ENCODE measurements around the gene CPNE6. TPM values are rescaled to one million over a fixed set of nuclear protein-coding genes. Genes with fewer than 3 reads are reported as not detected.
A peak's percentile ranks its signal among the peaks of the same experiment; 100 is the strongest.

Gene CPNE6
- total RNA-seq, 1 donor from 2014 or later = not detected

- Histone ChIP-seq H3K27me3 (ENCODE audit: control insufficient read depth, insufficient read depth, low read length) (peaks cover 8% of the 10 kb centered on the region), H3K36me3 (ENCODE audit: control insufficient read depth, insufficient read depth, low read length) (no peaks in the 10 kb centered on the region), H3K4me3 (ENCODE audit: low read depth, low read length) (peak overlapping the region; percentile 45)
- TF ChIP-seq CTCF (IDR thresholded peaks at IDR 0.05; ENCODE audit: insufficient read depth, low read length, severe bottlenecking) = no peak
- FAIRE-seq = no peak
- DNase-seq (ENCODE audit: low read depth) = no peak
These were observed 10.4 kb downstream of the CPNE6 start for GRCh38 chr14:24081739-24082211.

- no peak for TF ChIP-seq CTCF (IDR thresholded peaks at IDR 0.05; ENCODE audit: insufficient read depth, low read length, severe bottlenecking)
- no peaks in the 10 kb centered on the region for H3K36me3 ChIP-seq (ENCODE audit: control insufficient read depth, insufficient read depth, low read length)
- peaks cover 8% of the 10 kb centered on the region for H3K27me3 ChIP-seq (ENCODE audit: control insufficient read depth, insufficient read depth, low read length)
- no peak for DNase-seq (ENCODE audit: low read depth)
- H3K4me3 ChIP-seq (ENCODE audit: low read depth, low read length) = no peak overlapping the region
- no peak for FAIRE-seq
These were observed 11.2 kb downstream of the CPNE6 start for GRCh38 chr14:24082411-24083080.

- H3K27me3 ChIP-seq (ENCODE audit: control insufficient read depth, insufficient read depth, low read length) = peaks cover 7% of the 10 kb centered on the region
- DNase-seq (ENCODE audit: low read depth) (no peak), FAIRE-seq (no peak)
- no peak overlapping the region for H3K4me3 ChIP-seq (ENCODE audit: low read depth, low read length)
- TF ChIP-seq CTCF (IDR thresholded peaks at IDR 0.05; ENCODE audit: insufficient read depth, low read length, severe bottlenecking) = no peak
- H3K36me3 ChIP-seq (ENCODE audit: control insufficient read depth, insufficient read depth, low read length) = no peaks in the 10 kb centered on the region
These were observed 12.1 kb downstream of the CPNE6 start for GRCh38 chr14:24083462-24083861.

GRCh38 chr14:24084440-24084839, 13.1 kb downstream of the CPNE6 start:
- TF ChIP-seq CTCF (IDR thresholded peaks at IDR 0.05; ENCODE audit: insufficient read depth, low read length, severe bottlenecking) = no peak

GRCh38 chr14:24085215-24085614, 13.9 kb downstream of the CPNE6 start:
- DNase-seq (ENCODE audit: low read depth) (no peak), FAIRE-seq (no peak)
- Histone ChIP-seq H3K36me3 (ENCODE audit: control insufficient read depth, insufficient read depth, low read length) (no peaks in the 10 kb centered on the region), H3K4me3 (ENCODE audit: low read depth, low read length) (no peak overlapping the region), H3K27me3 (ENCODE audit: control insufficient read depth, insufficient read depth, low read length) (peaks cover 4% of the 10 kb centered on the region)
- TF ChIP-seq CTCF (IDR thresholded peaks at IDR 0.05; ENCODE audit: insufficient read depth, low read length, severe bottlenecking) = no peak

More at GRCh38 chr14:24084440-24084839, 13.1 kb downstream of the CPNE6 start:
- H3K27me3 ChIP-seq (ENCODE audit: control insufficient read depth, insufficient read depth, low read length) = peaks cover 5% of the 10 kb centered on the region
- FAIRE-seq (no peak), DNase-seq (ENCODE audit: low read depth) (no peak)
- H3K4me3 ChIP-seq (ENCODE audit: low read depth, low read length) = no peak overlapping the region
- H3K36me3 ChIP-seq (ENCODE audit: control insufficient read depth, insufficient read depth, low read length) = no peaks in the 10 kb centered on the region
